Ascending aorta (tissue), 2 donors: ENCODE data around the gene IKBIP. TPM values are rescaled to one million over a fixed set of nuclear protein-coding genes. Genes with fewer than 3 reads are reported as not detected.
"Not testable (repeated sequence)": the region's sequence is repeated elsewhere in the genome, so short reads cannot be mapped to it uniquely, and the experiment has no call there.

ENCODE experiments used
- DNase-seq, 2 donors: peaks; one replicate each; pipeline ENCODE4 v3.0.0-alpha.2; 2019; ENCODE audit warnings: low spot score in 2 of 2
- H3K27ac ChIP-seq, 2 donors: fragments of 200-600 bp; sonication (generic); one replicate each; pipeline ENCODE4 v1.5.1; 2016 to 2017; ENCODE audit warnings: mild to moderate bottlenecking in 1 of 2
- H3K27me3 ChIP-seq: fragments of 200-600 bp; sonication (generic); one replicate; pipeline ENCODE4 v1.5.1; 2017
- H3K36me3 ChIP-seq, 2 donors: fragments of 200-600 bp; sonication (generic); one replicate each; pipeline ENCODE4 v1.5.1; 2016
- H3K4me1 ChIP-seq, 2 donors: fragments of 200-600 bp; sonication (generic); one replicate each; pipeline ENCODE4 v1.5.1; 2016 to 2017; ENCODE audit warnings: mild to moderate bottlenecking in 1 of 2
- H3K4me3 ChIP-seq, 2 donors: fragments of 200-600 bp; sonication (generic); one replicate each; pipeline ENCODE4 v1.5.1; 2016 to 2017; ENCODE audit warnings: mild to moderate bottlenecking in 1 of 2
- H3K9me3 ChIP-seq, 2 donors: fragments of 200-600 bp; sonication (generic); one replicate each; pipeline ENCODE4 v1.5.1; 2016
- intact Hi-C: fragments of 100-400 bp; cut with DNase I; formaldehyde crosslinking; loops from one replicate; pipeline ENCODE4 v1.15.1; 2023
- total RNA-seq: library from RNA; depleted of rRNA; stranded (reverse); fragments of >200 nt; gene quantifications from one replicate; pipeline ENCODE4 v1.1.0, GENCODE V29; 2016
- TF ChIP-seq, protein P1 (sequence below), 3 experiments: fragments of 200-600 bp in 2 of 3; fragments of 450-650 bp in 1 of 3; sonication (generic) in 2 of 3; IDR thresholded peaks; one replicate each; pipeline ENCODE4 v1.5.1; 2016 to 2019; ENCODE audit warnings: antibody characterized with exemption in 3 of 3, mild to moderate bottlenecking in 1 of 3, moderate library complexity in 1 of 3

The IKBIP gene
- total RNA-seq, 1 donor from 2014 or later = 12.3 TPM

DNA sequence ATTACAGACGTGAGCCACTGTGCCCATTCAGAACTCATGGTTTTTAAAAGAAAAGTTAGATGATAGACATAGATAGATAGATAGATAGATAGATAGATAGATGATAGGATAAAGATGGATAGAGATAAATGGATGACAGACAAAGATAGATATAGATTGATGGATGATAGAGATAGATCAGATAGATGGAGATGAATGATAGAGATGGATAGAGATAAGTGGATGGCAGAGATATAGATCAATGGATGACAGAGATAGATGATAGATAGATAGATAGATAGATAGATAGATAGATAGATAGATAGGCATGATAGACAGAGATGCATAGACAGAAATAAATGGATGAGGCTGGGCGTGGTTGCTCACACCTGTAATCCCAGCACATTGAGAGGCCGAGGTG is 64.8 kb downstream of the IKBIP start:
- intact Hi-C loops = no loop called here
- TF ChIP-seq, protein P1, sequence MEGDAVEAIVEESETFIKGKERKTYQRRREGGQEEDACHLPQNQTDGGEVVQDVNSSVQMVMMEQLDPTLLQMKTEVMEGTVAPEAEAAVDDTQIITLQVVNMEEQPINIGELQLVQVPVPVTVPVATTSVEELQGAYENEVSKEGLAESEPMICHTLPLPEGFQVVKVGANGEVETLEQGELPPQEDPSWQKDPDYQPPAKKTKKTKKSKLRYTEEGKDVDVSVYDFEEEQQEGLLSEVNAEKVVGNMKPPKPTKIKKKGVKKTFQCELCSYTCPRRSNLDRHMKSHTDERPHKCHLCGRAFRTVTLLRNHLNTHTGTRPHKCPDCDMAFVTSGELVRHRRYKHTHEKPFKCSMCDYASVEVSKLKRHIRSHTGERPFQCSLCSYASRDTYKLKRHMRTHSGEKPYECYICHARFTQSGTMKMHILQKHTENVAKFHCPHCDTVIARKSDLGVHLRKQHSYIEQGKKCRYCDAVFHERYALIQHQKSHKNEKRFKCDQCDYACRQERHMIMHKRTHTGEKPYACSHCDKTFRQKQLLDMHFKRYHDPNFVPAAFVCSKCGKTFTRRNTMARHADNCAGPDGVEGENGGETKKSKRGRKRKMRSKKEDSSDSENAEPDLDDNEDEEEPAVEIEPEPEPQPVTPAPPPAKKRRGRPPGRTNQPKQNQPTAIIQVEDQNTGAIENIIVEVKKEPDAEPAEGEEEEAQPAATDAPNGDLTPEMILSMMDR (IDR thresholded peaks at IDR 0.05) = no peak
- no peaks in the 10 kb centered on the region for H3K36me3 ChIP-seq
- H3K27me3 ChIP-seq = no peaks in the 10 kb centered on the region
- no peak for DNase-seq
- H3K4me1 ChIP-seq = no peaks in the 10 kb centered on the region
- no peaks in the 10 kb centered on the region for H3K9me3 ChIP-seq
- H3K4me3 ChIP-seq = no peak overlapping the region
- H3K27ac ChIP-seq = no peak overlapping the region

DNA sequence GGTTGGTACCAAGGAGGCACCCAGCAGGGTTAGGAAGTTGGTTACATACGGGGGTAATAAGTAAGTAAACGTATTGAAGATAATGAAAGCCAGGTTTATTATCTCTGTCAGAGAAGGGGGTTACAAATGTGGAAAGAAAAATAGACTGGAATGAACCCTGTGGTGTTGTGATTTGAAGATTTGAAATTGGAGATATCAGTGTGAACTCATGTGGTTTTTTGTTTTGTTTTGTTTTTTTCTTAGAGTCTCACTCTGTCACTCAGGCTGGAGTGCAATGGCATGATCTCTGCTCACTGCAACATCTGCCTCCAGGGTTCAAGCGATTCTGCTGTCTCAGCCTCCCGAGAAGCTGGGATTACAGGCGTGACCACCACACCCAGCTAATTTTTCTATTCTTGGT is 65.2 kb downstream of the IKBIP start:
- TF ChIP-seq, protein P1 (IDR thresholded peaks at IDR 0.05) = no peak
- Histone ChIP-seq H3K27me3 (no peaks in the 10 kb centered on the region), H3K4me3 (no peak overlapping the region), H3K4me1 (no peaks in the 10 kb centered on the region), H3K9me3 (no peaks in the 10 kb centered on the region), H3K27ac (no peak overlapping the region), H3K36me3 (no peaks in the 10 kb centered on the region)
- no peak for DNase-seq
- intact Hi-C loops = no loop called here

DNA sequence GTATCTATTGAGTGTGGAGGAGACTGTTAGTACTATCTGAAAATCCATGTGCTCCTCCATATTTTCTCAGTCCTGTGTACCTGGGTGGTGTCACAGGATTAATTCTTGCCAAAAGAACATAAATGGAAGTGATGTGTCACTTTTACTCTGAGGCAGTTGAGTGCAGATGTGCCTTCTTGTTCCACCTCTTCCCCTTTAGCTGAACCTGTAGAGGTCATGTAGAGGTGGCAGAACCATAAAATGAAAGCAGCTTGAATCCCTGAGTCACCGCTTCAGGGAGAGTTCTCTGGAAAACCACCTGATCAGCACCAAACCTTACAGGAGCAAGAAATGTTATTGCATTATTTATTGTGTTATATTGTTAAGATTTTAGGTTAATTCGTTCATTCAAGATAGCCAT is 65.8 kb downstream of the IKBIP start:
- Histone ChIP-seq H3K4me1 (no peaks in the 10 kb centered on the region), H3K9me3 (no peaks in the 10 kb centered on the region), H3K27ac (no peak overlapping the region), H3K36me3 (no peaks in the 10 kb centered on the region), H3K4me3 (no peak overlapping the region), H3K27me3 (no peaks in the 10 kb centered on the region)
- TF ChIP-seq, protein P1 (IDR thresholded peaks at IDR 0.05) = no peak
- no peak for DNase-seq
- intact Hi-C loops = no loop called here

DNA sequence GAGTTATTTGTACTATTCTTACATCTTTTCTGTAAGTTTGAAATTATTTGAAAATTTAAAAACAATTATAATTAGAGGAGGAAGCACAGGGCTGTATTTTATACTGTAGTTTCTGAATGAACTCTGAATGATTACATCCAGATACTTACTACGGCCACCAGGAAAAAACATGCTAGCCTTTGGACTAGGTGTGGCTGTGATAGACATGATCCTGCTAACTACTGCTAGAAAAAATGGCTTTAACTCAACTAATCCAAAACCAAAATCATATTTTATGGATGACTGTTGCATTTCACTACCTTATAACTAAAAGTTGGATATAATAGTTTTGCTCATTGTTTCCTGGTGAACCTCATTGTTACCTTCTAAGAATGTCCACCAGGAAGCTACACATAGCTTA is 66.2 kb downstream of the IKBIP start:
- no peaks in the 10 kb centered on the region for H3K27me3 ChIP-seq
- no peak for DNase-seq
- intact Hi-C loops = no loop called here

DNA sequence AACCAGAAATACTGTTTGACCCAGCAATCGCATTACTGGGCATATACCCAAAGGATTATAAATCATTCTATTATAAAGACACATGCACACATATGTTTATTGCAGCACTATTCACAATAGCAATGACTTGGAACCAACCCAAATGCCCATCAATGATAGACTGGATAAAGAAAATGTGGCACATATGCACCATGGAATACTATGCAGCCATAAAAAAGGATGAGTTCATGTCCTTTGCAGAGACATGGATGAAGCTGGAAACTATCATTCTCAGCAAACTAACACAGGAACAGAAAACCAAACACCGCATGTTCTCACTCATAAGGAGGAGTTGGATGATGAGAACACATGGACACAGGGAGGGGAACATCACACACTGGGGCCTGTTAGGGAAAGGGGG is 67.8 kb downstream of the IKBIP start:
- H3K27me3 ChIP-seq, H3K9me3 ChIP-seq, H3K27ac ChIP-seq, H3K36me3 ChIP-seq, DNase-seq, H3K4me3 ChIP-seq, H3K4me1 ChIP-seq, intact Hi-C loops: not testable (repeated sequence)

More for the DNA sequence above, 66.2 kb downstream of the IKBIP start:
- Histone ChIP-seq H3K9me3 (no peaks in the 10 kb centered on the region), H3K36me3 (no peaks in the 10 kb centered on the region), H3K27ac (no peak overlapping the region), H3K4me1 (no peaks in the 10 kb centered on the region), H3K4me3 (no peak overlapping the region)
- TF ChIP-seq, protein P1 (IDR thresholded peaks at IDR 0.05) = no peak

DNA sequence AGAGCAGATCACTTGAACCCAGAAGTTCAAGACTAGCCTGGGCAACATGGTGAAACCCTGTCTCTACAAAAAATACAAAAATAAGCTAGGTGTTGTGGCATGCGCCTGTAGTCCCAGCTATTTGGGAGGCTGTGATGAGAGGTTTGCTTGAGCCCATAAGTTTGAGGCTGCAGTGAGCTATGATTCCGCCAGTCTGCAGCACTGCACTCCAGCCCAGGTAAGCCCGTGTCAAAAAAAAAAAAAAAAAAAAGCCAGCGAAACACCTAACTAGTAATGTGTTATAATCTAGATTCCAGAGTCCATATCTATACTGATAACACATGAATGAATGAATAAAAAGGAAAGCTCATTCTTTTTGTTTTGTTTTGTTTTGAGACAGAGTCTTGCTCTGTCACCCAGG is 69.6 kb downstream of the IKBIP start:
- TF ChIP-seq, protein P1 (IDR thresholded peaks at IDR 0.05) = no peak
- no peak for DNase-seq
- Histone ChIP-seq H3K27me3 (no peaks in the 10 kb centered on the region), H3K4me3 (no peak overlapping the region), H3K27ac (no peak overlapping the region), H3K9me3 (no peaks in the 10 kb centered on the region), H3K4me1 (no peaks in the 10 kb centered on the region), H3K36me3 (no peaks in the 10 kb centered on the region)
- intact Hi-C loops = no loop called here

Other genes with a start within 250 kb of the IKBIP start
- gene TMPO, start 129.2 kb downstream of the IKBIP start, total RNA-seq = 80.6 TPM
- gene SLC25A3, start 51.1 kb downstream of the IKBIP start, total RNA-seq = 437 TPM
- 15.5 TPM for gene APAF1, start 502 bp upstream of the IKBIP start, total RNA-seq